Pancreas (tissue), 10 donors: ENCODE measurements around the gene RIMS3. TPM values are rescaled to one million over a fixed set of nuclear protein-coding genes. Genes with fewer than 3 reads are reported as not detected.

Experiments
- ATAC-seq, 4 donors: fragments of 200-7000 bp; cut with Tn5 transposase; one replicate each; pipeline versions ENCODE4 v1.8.0 to v1.9.1; 2020; ENCODE audit warnings: mild to moderate bottlenecking in 4 of 4, moderate library complexity in 4 of 4
- DNase-seq, 6 donors: peaks; one replicate each; pipeline ENCODE4 v3.0.0-alpha.2; 2020
- FAIRE-seq: peaks from 2 replicates; lab custom pipeline; 2012; peaks lifted over from hg19 to GRCh38; lab: Jason Lieb, UNC
- H3K27ac ChIP-seq, 4 donors: fragments of 200-600 bp; sonication (generic); 1 replicate in 3 of 4; 2 replicates in 1 of 4; pipeline versions ENCODE4 v1.5.0 to v1.8.0; 2020
- H3K27me3 ChIP-seq, 4 donors: fragments of 200-600 bp; one replicate each; pipeline ENCODE4 v1.8.0; 2021
- H3K36me3 ChIP-seq, 3 donors: fragments of 200-600 bp; sonication (generic) in 1 of 3; one replicate each; pipeline versions ENCODE4 v1.5.0 to v1.8.0; 2020 to 2021
- H3K4me1 ChIP-seq, 3 donors: fragments of 200-600 bp; one replicate each; pipeline ENCODE4 v1.8.0; 2021
- H3K4me3 ChIP-seq, 4 donors: fragments of 200-600 bp; sonication (generic) in 2 of 4; one replicate each; pipeline versions ENCODE4 v1.5.0 to v1.8.0; 2020 to 2021
- H3K9me3 ChIP-seq, 4 donors: fragments of 200-600 bp; one replicate each; pipeline ENCODE4 v1.8.0; 2021
- WGBS, 2 donors: extraction: QIAGEN DNeasy Blood & Tissue Kit; methylation state at CpG; one replicate each; pipeline ENCODE4 v1.1.7; 2013; 5-methylcytosine and 5-hydroxymethylcytosine counted together
- intact Hi-C, 3 donors: fragments of 100-400 bp; cut with DNase I; formaldehyde crosslinking; loops; one replicate each; pipeline versions ENCODE4 v1.11.1 to v1.14.2; 2022
- polyA plus RNA-seq, 2 donors: library from polyadenylated mRNA; stranded (reverse); fragments of 200-250 nt; gene quantifications; one replicate each; pipeline ENCODE4 v1.2.3, GENCODE V29; 2013
- total RNA-seq, 6 donors: library from RNA; stranded (reverse); fragmentation: NEBNext Ultra II Directional in 4 of 6; extraction: Animal tissue kit (Norgen Biotek cat#: 25700) in 4 of 6; gene quantifications; one replicate each; pipeline versions ENCODE4 v1.2.1 to v1.2.4, GENCODE V29; 2021 to 2023
- TF ChIP-seq, protein P1 (sequence below), 4 donors: fragments of 200-600 bp; sonication (generic) in 3 of 4; IDR thresholded peaks; one replicate each; pipeline versions ENCODE4 v1.5.0 to v1.8.0; 2021; ENCODE audit warnings: antibody characterized with exemption in 4 of 4
- donor health status: healthy with polysubstance abuse.
- donor health status: DM: no; HTN: no; CAD: no; lungs with moderate emphysema.
- donor health status: DM: no; HTN: no; CAD: no.
- donor health status: control.
- donor health status: control.
- donor health status: Bipolar disorder and iron deficiency.
- donor health status: DM: yes; HTN: yes; CAD: no.
- donor health status: DM: no; HTN: no; CAD: no.
- donor health status: DM: no; HTN: no; CAD: no.
- donor health status: DM: yes; HTN: yes; CAD: no.

The RIMS3 gene
- total and polyA plus RNA-seq, 8 donors: 0.49 to 2.7 (median 0.66) TPM

DNA sequence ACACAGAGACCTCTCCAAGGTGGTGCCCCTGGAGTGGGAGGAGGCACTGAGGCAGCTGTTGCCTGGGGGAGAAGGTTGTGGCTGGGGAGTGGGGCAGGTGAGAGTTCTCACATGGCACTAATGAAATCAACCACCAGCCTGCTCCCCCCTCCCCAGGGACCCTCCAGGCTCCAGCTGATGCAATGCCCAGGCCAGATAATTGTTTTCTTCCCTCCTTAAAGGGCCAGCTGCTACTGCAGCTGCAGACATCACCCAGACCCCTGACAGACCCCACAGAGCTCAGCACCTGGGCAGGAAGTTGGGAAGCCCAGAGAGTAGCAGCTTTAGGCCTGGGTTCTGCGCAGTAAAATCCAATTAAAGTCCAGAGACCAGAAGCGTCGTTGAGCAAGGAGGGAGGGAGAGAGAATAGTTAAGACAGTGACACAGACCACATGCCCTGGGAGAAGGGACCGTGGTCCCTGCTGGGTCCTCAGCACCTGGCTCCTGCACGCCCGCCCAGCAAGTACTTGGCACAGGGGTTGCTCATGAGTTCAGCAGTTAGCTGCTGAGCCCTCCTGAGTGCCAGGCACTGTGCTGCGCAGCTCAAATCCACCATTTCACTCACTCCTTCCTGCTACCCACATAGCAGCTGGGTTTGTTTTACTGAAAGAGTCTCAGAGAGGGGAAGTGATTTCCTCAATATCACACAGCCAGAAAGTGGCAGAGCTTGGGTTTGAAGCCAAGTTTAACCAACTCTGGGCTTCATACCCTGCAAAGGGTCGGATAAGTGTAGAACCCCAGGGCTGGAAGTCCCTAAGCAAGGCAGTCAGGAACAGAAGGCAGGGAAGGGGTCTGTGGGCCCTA is 1.9 kb downstream of the RIMS3 start:
- Histone ChIP-seq H3K36me3 (no peaks in the 10 kb centered on the region), H3K9me3 (no peaks in the 10 kb centered on the region), H3K27ac (no peak overlapping the region), H3K4me3 (no peak overlapping the region), H3K4me1 (peaks cover 0 to under 1% (median 0%) of the 10 kb centered on the region in 3 donors), H3K27me3 (no peaks in the 10 kb centered on the region)
- no peak for DNase-seq
- FAIRE-seq: no peak
- 68 to 78% methylated on average over 8 of the region's 8 CpGs for WGBS, 2 donors
- intact Hi-C loops: no loop called here
- TF ChIP-seq, protein P1, sequence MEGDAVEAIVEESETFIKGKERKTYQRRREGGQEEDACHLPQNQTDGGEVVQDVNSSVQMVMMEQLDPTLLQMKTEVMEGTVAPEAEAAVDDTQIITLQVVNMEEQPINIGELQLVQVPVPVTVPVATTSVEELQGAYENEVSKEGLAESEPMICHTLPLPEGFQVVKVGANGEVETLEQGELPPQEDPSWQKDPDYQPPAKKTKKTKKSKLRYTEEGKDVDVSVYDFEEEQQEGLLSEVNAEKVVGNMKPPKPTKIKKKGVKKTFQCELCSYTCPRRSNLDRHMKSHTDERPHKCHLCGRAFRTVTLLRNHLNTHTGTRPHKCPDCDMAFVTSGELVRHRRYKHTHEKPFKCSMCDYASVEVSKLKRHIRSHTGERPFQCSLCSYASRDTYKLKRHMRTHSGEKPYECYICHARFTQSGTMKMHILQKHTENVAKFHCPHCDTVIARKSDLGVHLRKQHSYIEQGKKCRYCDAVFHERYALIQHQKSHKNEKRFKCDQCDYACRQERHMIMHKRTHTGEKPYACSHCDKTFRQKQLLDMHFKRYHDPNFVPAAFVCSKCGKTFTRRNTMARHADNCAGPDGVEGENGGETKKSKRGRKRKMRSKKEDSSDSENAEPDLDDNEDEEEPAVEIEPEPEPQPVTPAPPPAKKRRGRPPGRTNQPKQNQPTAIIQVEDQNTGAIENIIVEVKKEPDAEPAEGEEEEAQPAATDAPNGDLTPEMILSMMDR (IDR thresholded peaks at IDR 0.05): no peak
- no peak for ATAC-seq

DNA sequence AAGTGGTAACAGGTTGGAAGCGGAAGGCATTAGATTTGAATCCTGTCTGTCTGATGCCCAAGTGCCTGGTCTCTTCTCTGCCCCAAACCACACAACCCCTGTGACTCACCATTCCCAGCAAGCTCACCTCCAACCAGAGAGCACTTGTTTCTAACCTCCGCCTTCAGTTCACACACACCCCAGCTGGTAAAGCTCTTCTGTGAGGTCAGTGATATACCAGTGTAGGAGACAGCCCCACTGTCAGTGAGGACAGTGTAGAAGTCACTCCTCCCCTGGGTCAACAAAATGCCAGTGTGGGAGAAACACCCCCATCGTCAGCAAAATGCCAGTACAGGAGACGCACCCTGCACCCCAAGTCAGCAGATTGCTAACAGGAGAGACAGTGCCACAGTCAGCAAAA is 2.6 kb downstream of the RIMS3 start:
- intact Hi-C loops: no loop called here
- H3K9me3 ChIP-seq: no peaks in the 10 kb centered on the region
- no peaks in the 10 kb centered on the region for H3K4me1 ChIP-seq
- TF ChIP-seq, protein P1 (IDR thresholded peaks at IDR 0.05): no peak
- no peaks in the 10 kb centered on the region for H3K36me3 ChIP-seq
- 86 to 89% methylated on average over 4 of the region's 4 CpGs for WGBS, 2 donors
- no peak for DNase-seq
- no peak overlapping the region for H3K4me3 ChIP-seq
- no peak overlapping the region for H3K27ac ChIP-seq
- no peak for FAIRE-seq
- no peak for ATAC-seq
- H3K27me3 ChIP-seq: no peaks in the 10 kb centered on the region

DNA sequence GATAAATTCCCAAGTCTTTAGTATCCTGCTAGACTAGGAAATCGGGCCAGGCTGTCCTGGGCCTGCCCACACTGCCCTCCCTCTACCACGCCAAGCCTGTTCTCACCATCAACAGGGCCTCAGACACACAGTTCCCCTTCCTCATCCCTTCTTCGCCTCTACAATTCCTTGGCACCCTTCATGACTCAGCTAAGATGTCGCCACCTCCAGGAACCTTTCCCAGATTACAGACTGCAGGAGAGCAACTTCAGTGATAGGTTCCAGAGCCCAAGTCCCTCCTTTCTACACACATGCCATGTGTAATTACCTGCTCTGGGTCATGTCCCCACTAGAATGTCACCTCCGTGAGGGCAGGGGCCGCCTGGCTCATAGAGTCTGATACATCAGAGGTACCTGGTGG is 3.3 kb downstream of the RIMS3 start:
- no peak overlapping the region for H3K27ac ChIP-seq
- no peak overlapping the region for H3K4me3 ChIP-seq
- intact Hi-C loops: no loop called here
- H3K36me3 ChIP-seq: no peaks in the 10 kb centered on the region
- FAIRE-seq (no peak), DNase-seq (no peak), ATAC-seq (no peak)
- no peaks in the 10 kb centered on the region for H3K4me1 ChIP-seq
- 70 to 86% methylated on average over 6 of the region's 6 CpGs for WGBS, 2 donors
- no peaks in the 10 kb centered on the region for H3K27me3 ChIP-seq
- H3K9me3 ChIP-seq: no peaks in the 10 kb centered on the region
- TF ChIP-seq, protein P1 (IDR thresholded peaks at IDR 0.05): no peak

DNA sequence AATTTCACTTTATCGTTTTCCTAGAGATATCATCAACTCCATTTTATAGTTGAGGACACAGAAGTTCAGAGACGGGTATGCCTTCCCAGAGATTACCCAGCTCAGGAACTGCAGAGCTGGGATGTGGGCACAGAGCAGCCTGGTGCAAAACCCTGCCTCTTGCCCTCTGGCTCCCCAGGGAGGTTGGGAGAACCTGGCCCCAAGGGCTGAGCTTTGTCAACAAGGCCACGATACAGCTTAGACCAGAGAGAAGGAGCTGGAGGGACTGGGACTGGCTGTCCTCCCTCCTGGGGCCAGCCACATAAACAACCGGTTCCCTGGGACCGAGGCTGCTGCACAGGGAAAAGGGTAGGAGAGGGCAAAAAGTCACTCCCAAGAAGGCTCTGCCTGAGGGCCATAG is 3.8 kb downstream of the RIMS3 start:
- WGBS, 2 donors: 79% methylated on average over 5 of the region's 5 CpGs
- intact Hi-C loops: no loop called here

DNA sequence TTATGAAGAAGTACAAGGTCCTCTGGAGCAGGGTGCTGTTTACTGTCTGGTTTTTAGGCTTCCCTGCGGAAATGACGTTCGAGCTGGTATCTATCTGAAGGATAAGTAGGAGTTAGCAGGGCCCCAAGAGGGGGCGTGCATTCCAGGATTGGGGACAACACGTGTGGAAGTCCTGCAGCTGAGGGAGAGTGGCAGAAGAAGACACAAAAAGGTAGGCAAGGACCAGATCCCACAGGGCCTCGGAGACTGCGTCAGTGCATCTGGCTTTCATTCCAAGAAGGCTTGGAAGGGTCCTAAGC is 5.9 kb downstream of the RIMS3 start:
- H3K4me1 ChIP-seq: no peaks in the 10 kb centered on the region
- FAIRE-seq (no peak), ATAC-seq (no peak), DNase-seq (no peak)
- intact Hi-C loops: no loop called here
- no peaks in the 10 kb centered on the region for H3K36me3 ChIP-seq
- WGBS, 2 donors: 62 to 65% methylated on average over 7 of the region's 7 CpGs
- H3K4me3 ChIP-seq: no peak overlapping the region
- no peak overlapping the region for H3K27ac ChIP-seq
- no peaks in the 10 kb centered on the region for H3K9me3 ChIP-seq
- TF ChIP-seq, protein P1 (IDR thresholded peaks at IDR 0.05): no peak
- H3K27me3 ChIP-seq: no peaks in the 10 kb centered on the region

More for the DNA sequence above, 3.8 kb downstream of the RIMS3 start:
- Histone ChIP-seq H3K4me1 (no peaks in the 10 kb centered on the region), H3K27me3 (no peaks in the 10 kb centered on the region), H3K4me3 (no peak overlapping the region), H3K27ac (no peak overlapping the region), H3K9me3 (no peaks in the 10 kb centered on the region), H3K36me3 (no peaks in the 10 kb centered on the region)
- ATAC-seq (no peak), FAIRE-seq (no peak), DNase-seq (no peak)
- TF ChIP-seq, protein P1 (IDR thresholded peaks at IDR 0.05): no peak
